ENCODE measurements around the gene SLC4A1. TPM values are rescaled to one million over a fixed set of nuclear protein-coding genes. Genes with fewer than 3 reads are reported as not detected.
A peak's percentile ranks its signal among the peaks of the same experiment; 100 is the strongest.

The SLC4A1 gene
- total and polyA plus RNA-seq, 11 donors: 0.03 to 3.3 (median 0.50) TPM; not detected in 2

DNA sequence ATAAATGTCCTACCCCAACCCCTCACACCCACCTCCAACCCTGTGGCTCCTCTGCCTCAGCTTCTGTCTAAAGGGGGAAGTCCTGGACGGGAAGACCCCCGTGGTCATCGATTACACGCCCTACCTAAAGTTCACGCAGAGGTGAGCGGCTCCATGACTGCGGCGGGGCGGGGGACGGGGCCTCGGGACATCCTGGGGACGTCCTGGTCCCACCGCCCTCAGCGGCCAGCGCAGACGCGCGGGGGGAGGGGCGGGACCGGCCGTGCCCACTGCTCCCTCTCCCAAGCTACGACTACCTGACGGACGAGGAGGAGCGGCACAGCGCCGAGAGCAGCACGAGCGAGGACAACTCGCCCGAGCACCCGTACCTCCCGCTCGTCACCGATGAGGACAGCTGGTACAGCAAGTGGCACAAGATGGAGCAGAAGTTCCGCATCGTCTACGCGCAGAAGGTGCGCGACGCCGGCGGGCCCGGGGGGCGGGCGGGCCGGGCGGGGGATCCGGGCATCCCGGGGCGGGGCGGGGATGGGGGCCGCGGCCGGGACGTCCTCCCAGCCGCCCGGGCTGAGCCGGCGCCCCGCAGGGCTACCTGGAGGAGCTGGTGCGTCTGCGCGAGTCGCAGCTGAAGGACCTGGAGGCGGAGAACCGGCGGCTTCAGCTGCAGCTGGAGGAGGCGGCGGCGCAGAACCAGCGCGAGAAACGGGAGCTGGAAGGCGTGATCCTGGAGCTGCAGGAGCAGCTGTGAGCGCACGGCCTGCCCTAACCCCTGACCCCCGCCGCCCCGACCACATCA lies 47.1 kb upstream of the SLC4A1 start:
- ATAC-seq (no peak), DNase-seq (no peak)
- Histone ChIP-seq H3K4me3 (peak overlapping the region in 9 of 12 donors; percentile 22 to 48 (median 34)), H3K27ac (no peak overlapping the region), H3K36me3 (peaks cover 0 to 11% (median 6%) of the 10 kb centered on the region in 9 donors), H3K4me1 (peaks cover 0 to 12% (median 4%) of the 10 kb centered on the region in 12 donors), H3K9me3 (no peaks in the 10 kb centered on the region), H3K27me3 (peaks cover 22 to 54% (median 46%) of the 10 kb centered on the region in 9 donors)
- intact Hi-C loops (cut with DNase I): loop anchor here in 1 of 10 donors (5.0 kb wide), 1 partner anchor 53 kb away; no protein-coding TSS in a partner anchor
- 0 to 2% (median 1%) methylated on average over 13 to 81 of the region's 81 CpGs for WGBS, 4 donors
- no peak for TF ChIP-seq POLR2A (IDR thresholded peaks at IDR 0.05)
- TF ChIP-seq, protein P1, sequence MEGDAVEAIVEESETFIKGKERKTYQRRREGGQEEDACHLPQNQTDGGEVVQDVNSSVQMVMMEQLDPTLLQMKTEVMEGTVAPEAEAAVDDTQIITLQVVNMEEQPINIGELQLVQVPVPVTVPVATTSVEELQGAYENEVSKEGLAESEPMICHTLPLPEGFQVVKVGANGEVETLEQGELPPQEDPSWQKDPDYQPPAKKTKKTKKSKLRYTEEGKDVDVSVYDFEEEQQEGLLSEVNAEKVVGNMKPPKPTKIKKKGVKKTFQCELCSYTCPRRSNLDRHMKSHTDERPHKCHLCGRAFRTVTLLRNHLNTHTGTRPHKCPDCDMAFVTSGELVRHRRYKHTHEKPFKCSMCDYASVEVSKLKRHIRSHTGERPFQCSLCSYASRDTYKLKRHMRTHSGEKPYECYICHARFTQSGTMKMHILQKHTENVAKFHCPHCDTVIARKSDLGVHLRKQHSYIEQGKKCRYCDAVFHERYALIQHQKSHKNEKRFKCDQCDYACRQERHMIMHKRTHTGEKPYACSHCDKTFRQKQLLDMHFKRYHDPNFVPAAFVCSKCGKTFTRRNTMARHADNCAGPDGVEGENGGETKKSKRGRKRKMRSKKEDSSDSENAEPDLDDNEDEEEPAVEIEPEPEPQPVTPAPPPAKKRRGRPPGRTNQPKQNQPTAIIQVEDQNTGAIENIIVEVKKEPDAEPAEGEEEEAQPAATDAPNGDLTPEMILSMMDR (IDR thresholded peaks at IDR 0.05): no peak

- no peaks in the 10 kb centered on the region for H3K9me3 ChIP-seq
- H3K36me3 ChIP-seq: peaks cover 0 to 6% (median 0%) of the 10 kb centered on the region in 9 donors
- peak overlapping the region in 1 of 12 donors; percentile 34 for H3K4me3 ChIP-seq
- intact Hi-C loops (cut with DNase I): loop anchor here in 1 of 10 donors (5.0 kb wide), 1 partner anchor 52 kb away; no protein-coding TSS in a partner anchor
- 22 to 33% (median 25%) methylated on average over 8 to 10 of the region's 11 CpGs for WGBS, 4 donors
- ATAC-seq: no peak
- no peak overlapping the region for H3K27ac ChIP-seq
- TF ChIP-seq, protein P1 (IDR thresholded peaks at IDR 0.05): no peak
- TF ChIP-seq POLR2A (IDR thresholded peaks at IDR 0.05): no peak
- peaks cover 22 to 54% (median 46%) of the 10 kb centered on the region in 9 donors for H3K27me3 ChIP-seq
- H3K4me1 ChIP-seq: peaks cover 0 to 12% (median 4%) of the 10 kb centered on the region in 12 donors
- DNase-seq: no peak
Observed at GRCh38 chr17:44314524-44314868, 46.6 kb upstream of the SLC4A1 start.

DNA sequence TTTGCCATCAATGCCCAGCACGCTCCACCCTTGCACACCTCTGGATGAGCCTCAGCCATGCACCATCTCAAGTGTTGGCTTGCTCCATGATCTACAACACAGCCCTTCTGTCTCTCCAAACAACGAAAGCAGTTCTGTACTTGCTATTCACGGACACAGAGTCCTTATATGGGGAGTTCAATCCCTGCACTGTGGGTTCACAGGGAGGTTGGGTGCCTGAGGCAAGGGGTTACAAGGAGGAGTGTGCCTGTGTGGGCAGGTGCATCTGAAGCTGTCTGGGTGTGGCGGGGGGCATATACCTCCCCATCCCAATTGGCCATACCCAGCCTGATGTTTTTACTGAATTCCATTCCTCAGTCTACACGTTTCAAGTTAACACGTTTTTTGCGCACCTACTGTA lies 46.1 kb upstream of the SLC4A1 start:
- intact Hi-C loops (cut with DNase I): loop anchor here in 1 of 10 donors (5.0 kb wide), 1 partner anchor 52 kb away; no protein-coding TSS in a partner anchor
- H3K36me3 ChIP-seq: peaks cover 0 to under 1% (median 0%) of the 10 kb centered on the region in 9 donors
- ATAC-seq: no peak
- TF ChIP-seq, protein P1 (IDR thresholded peaks at IDR 0.05): no peak
- no peak for TF ChIP-seq POLR2A (IDR thresholded peaks at IDR 0.05)
- H3K27ac ChIP-seq: no peak overlapping the region
- H3K9me3 ChIP-seq: no peaks in the 10 kb centered on the region
- WGBS, 4 donors: 75 to 84% (median 79%) methylated on average over 6 to 7 of the region's 7 CpGs
- H3K27me3 ChIP-seq: peaks cover 22 to 54% (median 46%) of the 10 kb centered on the region in 9 donors
- no peak for DNase-seq
- peaks cover 0 to 13% (median 5%) of the 10 kb centered on the region in 12 donors for H3K4me1 ChIP-seq
- H3K4me3 ChIP-seq: no peak overlapping the region

DNA sequence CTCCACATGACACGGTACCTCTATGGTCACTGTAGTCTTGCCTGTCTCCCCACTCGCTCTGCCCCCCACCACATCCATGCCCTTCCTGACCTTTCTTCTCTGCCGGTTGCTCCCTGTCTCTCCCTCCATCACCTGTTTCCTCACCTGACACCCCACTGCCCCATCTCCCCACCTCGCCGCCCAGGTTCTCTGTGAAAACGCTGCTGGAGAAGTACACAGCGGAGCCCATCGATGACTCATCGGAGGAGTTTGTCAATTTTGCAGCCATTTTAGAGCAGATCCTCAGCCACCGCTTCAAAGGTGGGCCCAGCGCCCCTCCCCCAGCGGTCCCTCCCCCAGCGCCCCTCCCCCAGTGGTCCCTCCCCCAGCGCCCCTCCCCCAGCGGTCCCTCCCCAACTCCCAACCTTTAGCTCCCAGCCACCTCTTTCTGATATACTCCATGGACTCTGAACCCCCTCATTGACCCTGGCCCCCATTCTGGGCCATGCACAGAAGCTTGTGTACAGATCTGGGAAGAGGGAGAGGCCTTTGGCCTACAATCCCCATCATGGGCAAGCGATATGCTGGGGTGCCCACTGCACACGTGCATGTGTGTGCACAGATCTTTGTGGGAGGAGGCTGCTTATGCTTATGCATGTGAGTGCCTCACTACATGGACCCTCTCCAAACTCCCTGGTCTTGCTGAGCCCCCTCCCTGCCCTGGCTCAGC lies 44.6 kb upstream of the SLC4A1 start:
- TF ChIP-seq POLR2A (IDR thresholded peaks at IDR 0.05): no peak
- H3K27me3 ChIP-seq: peaks cover 22 to 53% (median 41%) of the 10 kb centered on the region in 9 donors
- DNase-seq (no peak), ATAC-seq (no peak)
- H3K4me3 ChIP-seq: no peak overlapping the region
- WGBS, 4 donors: 65 to 75% (median 68%) methylated on average over 16 to 17 of the region's 17 CpGs
- H3K4me1 ChIP-seq: peaks cover 0 to 28% (median 18%) of the 10 kb centered on the region in 12 donors
- no peak overlapping the region for H3K27ac ChIP-seq
- intact Hi-C loops (cut with DNase I): loop anchor here in 1 of 10 donors (5.0 kb wide), 1 partner anchor 50 kb away; no protein-coding TSS in a partner anchor
- no peaks in the 10 kb centered on the region for H3K36me3 ChIP-seq
- no peaks in the 10 kb centered on the region for H3K9me3 ChIP-seq

All from heart left ventricle (tissue), 16 donors.